A549 treated with RU486 at 1 μM for 4 hours (cell line): ENCODE data around the gene MTRF1. TPM values are rescaled to one million over a fixed set of nuclear protein-coding genes. Genes with fewer than 3 reads are reported as not detected.

Experiments
- total RNA-seq: library from RNA; stranded (reverse); fragments of 200-300 nt; extraction: Qiagen RNA extraction; gene quantifications from 5 replicates; pipeline ENCODE4 v1.2.3, GENCODE V29; 2022; ENCODE audit warnings: low read depth

MTRF1 gene
- total RNA-seq = 5.1 to 7.0 TPM (median 6.6 TPM) in 5 replicates

GRCh38 chr13:41263261-41263971, at the start of gene MTRF1:
Gene MTRF1 (minus strand): TSS chr13:41263576. CDS start chr13:41260907, 2,669 bp downstream.

GRCh38 chr13:41310963-41311405, 47.6 kb upstream of the MTRF1 start, which contains the start of gene NAA16:
Gene NAA16 (plus strand): TSS chr13:41311267. CDS start chr13:41311529, 262 bp downstream.

GRCh38 chr13:41193919-41194824, 69.2 kb downstream of the MTRF1 start, which contains the start of gene KBTBD7:
Gene KBTBD7 (minus strand): TSS chr13:41194569. CDS start chr13:41194257, 312 bp downstream.

Other genes with a start within 250 kb of the MTRF1 start
- 23.6 to 30.1 TPM (median 26.4 TPM) in 5 replicates for gene ELF1, start 244.3 kb downstream of the MTRF1 start, total RNA-seq
- 6.4 to 9.8 TPM (median 7.6 TPM) in 5 replicates for gene WBP4, start 202.1 kb downstream of the MTRF1 start, total RNA-seq
- 3.0 to 5.5 TPM (median 5.2 TPM) in 5 replicates for gene KBTBD6, start 130.8 kb downstream of the MTRF1 start, total RNA-seq
- 1.3 to 2.8 TPM (median 2.5 TPM) in 5 replicates for gene KBTBD7, start 69.0 kb downstream of the MTRF1 start, total RNA-seq
- gene NAA16, start 47.7 kb upstream of the MTRF1 start, total RNA-seq = 4.7 to 10.1 TPM (median 10.0 TPM) in 5 replicates
- 0.82 to 1.6 TPM (median 1.4 TPM) in 5 replicates for gene RGCC, start 194.0 kb upstream of the MTRF1 start, total RNA-seq